Measurements from ENCODE around the gene C2orf76.

DNA sequence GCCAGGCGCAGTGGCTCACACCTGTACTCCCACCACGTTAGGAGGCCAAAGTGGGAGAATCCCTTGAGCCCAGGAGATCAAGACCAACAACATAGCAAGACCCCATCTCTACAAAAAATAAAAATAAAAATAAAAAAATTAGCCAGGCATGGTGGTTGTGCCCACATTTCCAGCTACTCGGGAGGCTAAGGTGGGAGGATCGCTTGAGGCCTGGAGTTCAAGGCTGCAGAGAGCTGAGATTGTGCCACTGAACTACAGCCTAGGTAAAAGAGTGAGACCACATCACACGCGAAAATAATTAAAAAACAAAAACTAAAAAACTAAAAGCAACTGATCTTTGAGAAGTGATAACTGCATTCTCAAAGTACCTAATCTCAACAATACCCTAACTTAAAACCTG, 1.8 kb downstream of the C2orf76 start:
- TF ChIP-seq, protein P1, sequence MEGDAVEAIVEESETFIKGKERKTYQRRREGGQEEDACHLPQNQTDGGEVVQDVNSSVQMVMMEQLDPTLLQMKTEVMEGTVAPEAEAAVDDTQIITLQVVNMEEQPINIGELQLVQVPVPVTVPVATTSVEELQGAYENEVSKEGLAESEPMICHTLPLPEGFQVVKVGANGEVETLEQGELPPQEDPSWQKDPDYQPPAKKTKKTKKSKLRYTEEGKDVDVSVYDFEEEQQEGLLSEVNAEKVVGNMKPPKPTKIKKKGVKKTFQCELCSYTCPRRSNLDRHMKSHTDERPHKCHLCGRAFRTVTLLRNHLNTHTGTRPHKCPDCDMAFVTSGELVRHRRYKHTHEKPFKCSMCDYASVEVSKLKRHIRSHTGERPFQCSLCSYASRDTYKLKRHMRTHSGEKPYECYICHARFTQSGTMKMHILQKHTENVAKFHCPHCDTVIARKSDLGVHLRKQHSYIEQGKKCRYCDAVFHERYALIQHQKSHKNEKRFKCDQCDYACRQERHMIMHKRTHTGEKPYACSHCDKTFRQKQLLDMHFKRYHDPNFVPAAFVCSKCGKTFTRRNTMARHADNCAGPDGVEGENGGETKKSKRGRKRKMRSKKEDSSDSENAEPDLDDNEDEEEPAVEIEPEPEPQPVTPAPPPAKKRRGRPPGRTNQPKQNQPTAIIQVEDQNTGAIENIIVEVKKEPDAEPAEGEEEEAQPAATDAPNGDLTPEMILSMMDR (conservative IDR thresholded peaks at IDR 0.05; ENCODE audit: low read depth, low read length): no peak
- TF ChIP-seq POLR2A (IDR thresholded peaks at IDR 0.05; ENCODE audit: low read depth, low read length): no peak
- TF ChIP-seq, protein P2, sequence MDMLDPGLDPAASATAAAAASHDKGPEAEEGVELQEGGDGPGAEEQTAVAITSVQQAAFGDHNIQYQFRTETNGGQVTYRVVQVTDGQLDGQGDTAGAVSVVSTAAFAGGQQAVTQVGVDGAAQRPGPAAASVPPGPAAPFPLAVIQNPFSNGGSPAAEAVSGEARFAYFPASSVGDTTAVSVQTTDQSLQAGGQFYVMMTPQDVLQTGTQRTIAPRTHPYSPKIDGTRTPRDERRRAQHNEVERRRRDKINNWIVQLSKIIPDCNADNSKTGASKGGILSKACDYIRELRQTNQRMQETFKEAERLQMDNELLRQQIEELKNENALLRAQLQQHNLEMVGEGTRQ (IDR thresholded peaks at IDR 0.05; ENCODE audit: low read depth, low read length): no peak
- TF ChIP-seq, protein P3, sequence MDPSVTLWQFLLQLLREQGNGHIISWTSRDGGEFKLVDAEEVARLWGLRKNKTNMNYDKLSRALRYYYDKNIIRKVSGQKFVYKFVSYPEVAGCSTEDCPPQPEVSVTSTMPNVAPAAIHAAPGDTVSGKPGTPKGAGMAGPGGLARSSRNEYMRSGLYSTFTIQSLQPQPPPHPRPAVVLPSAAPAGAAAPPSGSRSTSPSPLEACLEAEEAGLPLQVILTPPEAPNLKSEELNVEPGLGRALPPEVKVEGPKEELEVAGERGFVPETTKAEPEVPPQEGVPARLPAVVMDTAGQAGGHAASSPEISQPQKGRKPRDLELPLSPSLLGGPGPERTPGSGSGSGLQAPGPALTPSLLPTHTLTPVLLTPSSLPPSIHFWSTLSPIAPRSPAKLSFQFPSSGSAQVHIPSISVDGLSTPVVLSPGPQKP (IDR thresholded peaks at IDR 0.05; ENCODE audit: borderline replicate concordance, low read depth, low read length): no peak
